ENCODE measurements around the gene FOXN3.

Gene FOXN3

GRCh38 chr14:89198544-89199329 is 218.3 kb downstream of the FOXN3 start:
- TF ChIP-seq CTCF (IDR thresholded peaks at IDR 0.05), result no peak
- no peaks in the 10 kb centered on the region for H3K27me3 ChIP-seq
- intact Hi-C loops (cut with DNase I; ENCODE audit: low total_unique reads), result no loop called here
- no peak overlapping the region for H3K4me3 ChIP-seq
- no peak for DNase-seq
- H3K27ac ChIP-seq, result no peak overlapping the region
- peaks cover 0 to 18% (median 11%) of the 10 kb centered on the region in 4 donors for H3K4me1 ChIP-seq
- H3K9me3 ChIP-seq, result no peaks in the 10 kb centered on the region
- H3K36me3 ChIP-seq, result peaks cover 0 to 4% (median 0%) of the 10 kb centered on the region in 3 donors

DNA sequence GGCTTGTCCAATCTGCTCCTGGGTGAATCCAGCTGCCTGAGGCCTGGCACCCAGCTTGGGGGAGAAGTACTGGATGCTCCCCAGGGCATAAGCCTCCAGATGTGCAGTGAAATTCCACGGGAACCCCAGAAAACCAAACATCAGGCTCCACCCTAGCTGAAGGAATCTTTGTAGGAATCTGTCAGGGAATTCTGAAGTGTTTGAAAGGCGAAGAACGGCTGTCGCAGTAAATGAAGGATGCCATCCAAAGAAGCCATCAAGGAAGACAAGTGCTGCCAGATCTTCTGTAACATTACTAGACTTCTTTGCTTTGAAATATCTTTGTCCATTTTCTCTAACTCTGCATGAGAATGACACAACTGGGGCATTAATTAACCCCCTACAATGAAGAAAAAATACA is 219.4 kb downstream of the FOXN3 start:
- Histone ChIP-seq H3K4me1 (peaks cover 0 to 9% (median 4%) of the 10 kb centered on the region in 4 donors), H3K4me3 (no peak overlapping the region), H3K27me3 (no peaks in the 10 kb centered on the region), H3K27ac (no peak overlapping the region), H3K9me3 (no peaks in the 10 kb centered on the region), H3K36me3 (peaks cover 0 to 4% (median 0%) of the 10 kb centered on the region in 3 donors)
- intact Hi-C loops (cut with DNase I; ENCODE audit: low total_unique reads), result no loop called here
- no peak for DNase-seq
- no peak for TF ChIP-seq CTCF (IDR thresholded peaks at IDR 0.05)

GRCh38 chr14:89196545-89196944 is 220.5 kb downstream of the FOXN3 start:
- H3K9me3 ChIP-seq, result no peaks in the 10 kb centered on the region
- no peak overlapping the region for H3K4me3 ChIP-seq
- H3K36me3 ChIP-seq, result peaks cover 0 to 4% (median 0%) of the 10 kb centered on the region in 3 donors
- intact Hi-C loops (cut with DNase I; ENCODE audit: low total_unique reads), result no loop called here
- no peaks in the 10 kb centered on the region for H3K27me3 ChIP-seq
- no peak for DNase-seq
- no peak overlapping the region for H3K27ac ChIP-seq
- TF ChIP-seq CTCF (IDR thresholded peaks at IDR 0.05), result no peak
- peaks cover 0 to 6% (median 2%) of the 10 kb centered on the region in 4 donors for H3K4me1 ChIP-seq

GRCh38 chr14:89194376-89194775 is 222.7 kb downstream of the FOXN3 start:
- Histone ChIP-seq H3K27me3 (no peaks in the 10 kb centered on the region), H3K4me1 (peaks cover 0 to 6% (median 0%) of the 10 kb centered on the region in 4 donors), H3K36me3 (peaks cover 0 to 4% (median 0%) of the 10 kb centered on the region in 3 donors), H3K4me3 (no peak overlapping the region), H3K9me3 (no peaks in the 10 kb centered on the region), H3K27ac (no peak overlapping the region)
- no peak for DNase-seq
- TF ChIP-seq CTCF (IDR thresholded peaks at IDR 0.05), result no peak
- intact Hi-C loops (cut with DNase I; ENCODE audit: low total_unique reads), result no loop called here

DNA sequence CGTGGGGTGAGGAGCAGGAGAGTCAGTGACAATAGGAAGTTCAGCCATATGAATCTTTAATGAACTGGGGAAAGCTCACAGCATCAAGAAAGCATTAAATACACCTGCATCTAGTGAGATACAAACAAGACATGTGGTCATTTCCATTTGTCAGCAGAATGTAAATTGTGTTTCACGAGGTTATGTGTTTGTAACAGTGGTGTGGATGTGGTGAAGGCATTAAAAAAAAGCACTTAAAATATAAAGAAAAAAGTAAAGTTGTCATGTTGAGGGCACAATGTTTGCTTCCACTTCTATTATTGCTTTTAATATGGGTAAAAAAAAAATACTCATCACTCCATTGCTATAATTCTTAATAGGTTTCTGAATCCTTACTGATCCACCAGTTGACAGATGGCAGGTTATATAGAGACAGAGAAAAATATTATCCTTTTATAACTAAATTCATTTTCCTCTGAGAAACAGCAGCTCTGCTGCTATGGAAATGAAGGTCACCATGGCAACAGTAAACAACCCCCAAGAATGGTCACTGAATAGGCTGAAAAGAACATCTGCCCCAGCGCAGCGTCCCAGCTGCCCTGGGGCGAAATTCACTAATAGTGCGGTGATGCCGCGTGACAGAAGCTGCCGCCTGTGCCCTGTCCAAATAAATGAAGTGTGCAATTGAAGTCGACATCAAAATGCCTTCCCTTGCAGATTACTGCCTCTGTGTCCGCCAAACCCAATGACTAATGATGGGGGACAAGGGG is 226.1 kb downstream of the FOXN3 start:
- TF ChIP-seq CTCF (IDR thresholded peaks at IDR 0.05), result no peak
- intact Hi-C loops (cut with DNase I; ENCODE audit: low total_unique reads), result no loop called here
- Histone ChIP-seq H3K27me3 (no peaks in the 10 kb centered on the region), H3K4me3 (no peak overlapping the region), H3K36me3 (no peaks in the 10 kb centered on the region), H3K27ac (no peak overlapping the region), H3K9me3 (no peaks in the 10 kb centered on the region), H3K4me1 (peaks cover 0 to 32% (median 18%) of the 10 kb centered on the region in 4 donors)
- DNase-seq, result no peak
